Stimulated activated CD4-positive, alpha-beta T cell treated with anti-CD3 and anti-CD28 coated beads, Interleukin-15, amount 100 ng/mL, for 24 hours (primary cell): ENCODE data around the gene PLA2G4A.

ENCODE experiments used
- DNase-seq: peaks from one replicate; pipeline ENCODE4 v3.0.0-alpha.2; 2020

Gene PLA2G4A

DNA sequence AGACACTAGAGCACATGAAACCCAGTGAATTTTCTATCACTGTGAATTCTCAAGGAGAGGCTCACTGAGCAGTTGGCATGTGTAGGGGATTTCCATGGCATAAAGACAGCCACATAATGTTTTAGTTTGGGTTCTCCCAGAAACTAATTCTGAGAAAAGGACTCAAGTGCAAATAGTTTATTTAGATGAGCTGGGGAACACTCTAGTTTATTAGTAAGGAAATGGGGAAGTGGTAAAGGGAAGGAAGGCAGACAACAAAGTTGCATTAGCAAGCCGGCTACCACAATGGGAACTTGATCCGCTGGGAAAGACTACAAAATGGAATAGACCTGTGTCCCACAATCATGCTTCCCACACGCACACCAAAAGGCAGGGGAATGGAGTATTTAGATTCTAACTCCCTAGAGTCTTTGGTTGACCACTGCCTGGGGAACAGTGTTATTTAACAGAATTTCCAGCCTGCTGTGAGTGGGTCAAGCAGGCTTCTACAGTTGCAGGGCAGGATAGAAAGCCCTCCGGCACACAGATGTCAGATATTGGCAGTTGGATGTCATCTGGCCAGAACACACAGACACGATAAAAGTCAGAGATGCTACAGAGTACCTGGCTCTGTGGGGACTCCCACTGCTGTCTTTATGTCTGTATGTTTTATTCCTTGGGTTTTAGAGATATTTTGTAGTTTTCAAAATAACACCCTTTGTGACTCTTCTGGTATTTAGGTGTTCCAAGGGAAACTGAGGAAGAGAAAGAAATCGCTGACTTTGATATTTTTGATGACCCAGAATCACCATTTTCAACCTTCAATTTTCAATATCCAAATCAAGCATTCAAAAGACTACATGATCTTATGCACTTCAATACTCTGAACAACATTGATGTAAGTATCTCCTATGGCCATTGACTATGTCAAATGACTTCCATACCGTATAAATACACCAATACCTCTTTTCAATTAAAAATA is 150.1 kb downstream of the PLA2G4A start:
- no peak for DNase-seq

DNA sequence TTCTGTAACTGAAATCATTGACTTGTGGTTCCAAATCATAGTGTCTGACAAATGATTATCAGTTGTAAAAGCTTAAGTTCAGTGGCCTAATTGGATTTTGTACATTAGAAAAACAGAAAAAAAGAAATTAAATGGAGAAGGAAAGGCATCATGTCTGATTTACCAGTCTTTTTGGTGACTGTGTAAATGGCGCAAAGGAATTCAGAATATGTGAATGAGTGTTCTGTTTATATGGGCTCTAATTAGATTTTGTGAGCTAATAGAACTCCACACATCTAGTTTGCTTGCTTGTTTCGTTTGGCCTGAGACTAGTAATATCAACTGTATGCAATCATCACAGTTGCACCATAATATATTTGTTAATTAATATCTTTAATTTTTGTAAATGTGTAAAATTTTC is 151.7 kb downstream of the PLA2G4A start:
- no peak for DNase-seq

GRCh38 chr1:186982116-186982515 is 153.4 kb downstream of the PLA2G4A start:
- DNase-seq = no peak

- no peak for DNase-seq
These were observed 154.6 kb downstream of the PLA2G4A start for GRCh38 chr1:186983327-186983726.

DNA sequence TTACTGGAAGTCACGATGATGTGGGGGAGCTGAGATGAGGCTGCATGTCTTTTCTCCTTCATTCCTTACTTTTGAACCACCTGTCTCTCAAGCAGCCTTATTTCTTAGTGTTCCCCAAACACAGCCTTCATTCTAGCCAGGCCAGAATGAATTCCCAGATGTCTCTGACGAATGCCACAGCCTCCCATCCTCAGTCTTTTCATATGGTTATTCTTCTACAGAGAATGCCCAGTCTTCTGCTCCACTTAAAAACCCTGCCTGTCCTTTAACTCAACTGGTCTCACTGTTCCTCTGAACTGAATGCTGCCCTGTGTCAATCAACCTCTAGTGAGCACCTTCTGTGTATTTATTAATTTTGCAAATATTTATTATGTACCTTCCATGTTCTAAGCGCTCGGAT is 156.2 kb downstream of the PLA2G4A start:
- DNase-seq = no peak

DNA sequence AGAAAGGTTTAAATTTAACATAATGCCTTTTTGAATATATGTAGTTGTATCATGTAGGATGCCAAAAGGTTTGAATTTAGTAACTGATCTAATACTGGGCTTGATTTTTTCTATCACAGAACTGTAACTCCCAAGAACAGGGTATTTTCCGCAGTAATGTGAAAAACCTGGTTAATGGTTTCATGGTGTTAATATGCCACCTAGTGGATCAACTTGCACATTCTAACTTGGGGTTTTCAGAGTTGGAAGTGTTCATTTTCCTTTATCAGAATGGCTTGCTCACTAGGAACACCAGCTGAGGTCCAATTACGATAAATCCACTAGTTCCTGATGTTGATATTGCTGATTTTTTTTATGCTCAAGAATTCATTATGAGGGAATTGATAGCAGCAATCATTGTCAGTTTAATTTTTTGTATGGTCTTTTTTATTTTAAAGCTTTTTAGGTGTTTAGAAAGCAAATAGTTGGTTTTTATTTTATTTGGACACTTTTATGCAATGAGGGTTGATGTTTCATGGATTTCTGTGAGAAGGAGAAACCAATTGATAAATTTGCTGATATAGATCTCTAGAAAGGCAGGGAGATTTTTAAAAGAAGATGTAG is 157.2 kb downstream of the PLA2G4A start:
- no peak for DNase-seq

DNA sequence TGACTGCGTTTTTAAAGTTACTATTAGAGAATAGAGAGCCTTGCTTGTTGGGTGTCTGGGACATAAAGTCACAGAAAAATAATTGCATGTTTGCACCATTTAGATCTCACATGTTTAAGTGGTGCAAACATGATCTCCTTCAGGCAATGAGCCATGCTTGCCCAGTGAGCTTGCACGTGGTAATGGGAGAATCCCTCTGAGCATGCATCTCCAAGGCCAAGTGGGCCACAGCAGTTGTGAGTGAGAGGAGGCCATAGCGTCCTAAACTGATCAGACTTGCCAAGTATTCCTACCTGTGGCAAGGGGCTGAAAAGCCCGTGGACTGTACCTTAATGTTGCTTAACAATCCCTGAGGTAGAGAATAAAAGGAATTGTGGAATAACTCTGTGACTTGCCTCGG is 158.3 kb downstream of the PLA2G4A start:
- no peak for DNase-seq

DNA sequence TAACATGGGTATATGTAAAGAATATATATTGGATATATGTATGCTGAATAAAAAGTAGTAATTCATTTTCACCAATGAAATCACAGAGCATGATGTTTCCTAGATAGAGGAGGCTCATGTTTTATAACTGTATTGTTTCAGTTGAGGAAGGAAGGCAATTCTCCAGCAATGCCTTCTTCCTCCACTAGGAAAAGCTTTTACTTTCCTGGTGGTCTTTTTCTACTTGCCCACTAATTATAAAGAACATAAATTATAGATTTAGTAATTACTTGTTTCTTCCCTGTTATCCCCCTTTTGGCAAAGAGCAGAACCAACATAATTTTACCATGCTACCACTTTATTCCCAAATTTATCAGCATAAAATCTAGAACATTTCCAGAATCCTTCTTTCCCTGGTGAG is 159.0 kb downstream of the PLA2G4A start:
- DNase-seq = no peak

- DNase-seq = no peak
These were observed 165.2 kb downstream of the PLA2G4A start for GRCh38 chr1:186993996-186994395.

DNA sequence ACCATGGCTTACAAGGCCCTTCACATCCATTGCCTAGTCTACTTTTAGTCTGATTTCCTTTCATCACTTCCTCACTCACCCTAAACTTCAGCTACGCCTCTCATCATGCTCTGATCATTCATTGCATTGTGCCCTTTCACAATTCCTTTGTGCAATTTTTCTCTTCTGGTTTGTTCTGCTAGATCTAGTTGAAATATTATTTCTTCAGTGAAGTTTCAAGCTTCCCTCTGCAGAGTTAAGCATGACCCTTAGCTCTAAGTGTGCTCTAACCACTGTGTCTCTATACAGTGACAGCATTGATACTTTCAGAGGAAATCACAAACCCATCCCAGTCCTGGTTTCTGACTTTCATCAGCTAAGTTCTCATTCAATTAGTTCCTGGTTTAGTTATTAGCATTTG is 166.1 kb downstream of the PLA2G4A start:
- DNase-seq = no peak

DNA sequence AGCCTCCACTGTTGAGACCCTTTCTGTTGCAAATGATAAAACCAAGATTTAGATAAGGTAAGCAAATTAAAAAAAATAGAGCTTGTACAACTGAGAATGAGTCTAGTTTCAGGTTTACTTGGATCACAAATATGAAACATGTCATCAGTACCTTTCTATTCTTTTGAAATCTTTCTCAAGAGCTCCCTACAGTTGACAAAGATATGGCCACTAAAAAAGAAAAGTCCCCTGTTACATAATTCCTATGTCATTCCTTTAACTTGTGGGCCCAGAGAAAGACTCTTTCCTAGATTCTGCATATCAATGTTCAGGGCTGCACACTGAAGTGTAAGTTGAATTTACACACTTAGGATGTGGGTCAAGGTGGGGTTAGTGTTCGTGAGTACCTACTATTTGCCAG is 168.1 kb downstream of the PLA2G4A start:
- no peak for DNase-seq

GRCh38 chr1:186997877-186998276 is 169.1 kb downstream of the PLA2G4A start:
- DNase-seq = no peak

DNA sequence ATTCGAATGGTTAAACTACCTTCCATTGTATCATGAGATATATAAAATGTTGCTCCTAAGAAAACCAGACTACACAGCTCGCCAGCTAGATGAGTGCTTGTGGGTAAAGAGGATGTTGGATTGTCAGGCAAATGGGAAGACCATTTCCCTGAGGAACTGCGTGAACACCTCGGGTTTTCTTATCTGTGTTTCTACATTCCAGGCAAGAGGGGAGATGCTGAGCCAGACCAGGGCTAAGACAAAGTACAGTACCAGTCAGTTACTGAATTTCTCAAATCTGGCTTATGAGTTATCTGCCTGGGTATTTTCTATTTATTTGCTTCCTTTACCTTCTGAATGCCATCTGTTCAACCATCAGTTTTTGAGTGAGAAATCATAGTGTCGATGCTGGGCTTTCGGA is 170.8 kb downstream of the PLA2G4A start:
- no peak for DNase-seq

DNA sequence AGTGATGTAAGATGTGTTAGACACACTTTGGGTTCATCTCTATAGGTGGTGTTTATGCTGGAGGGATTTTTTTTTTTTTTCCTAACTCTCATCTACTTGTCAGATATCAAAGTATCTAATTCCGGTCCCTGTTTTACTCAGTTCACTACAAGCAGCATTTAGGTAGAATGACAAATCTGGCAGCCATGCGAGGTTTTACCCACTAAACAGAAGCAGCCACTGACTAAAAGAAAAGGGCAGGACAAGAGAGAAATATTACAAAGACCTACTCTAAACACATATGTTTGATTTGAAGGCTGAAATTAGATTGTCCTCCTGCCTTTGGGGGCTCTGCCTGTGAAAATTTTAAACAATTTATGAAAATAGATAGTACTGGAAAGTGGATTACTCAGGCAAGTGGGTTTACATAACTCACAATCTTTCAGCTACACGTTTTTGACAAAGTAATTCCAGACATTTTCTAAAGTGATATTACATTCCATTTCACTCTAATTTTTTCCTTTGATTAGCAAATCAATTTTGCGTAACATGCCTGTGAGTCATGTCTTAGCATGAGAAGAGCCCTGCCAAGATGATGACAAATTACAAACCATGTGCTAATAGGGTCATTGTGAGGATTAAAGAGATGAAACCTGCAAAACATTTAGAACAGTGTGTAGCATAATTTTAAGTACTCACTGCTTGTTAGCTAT is 172.6 kb downstream of the PLA2G4A start:
- DNase-seq = no peak

GRCh38 chr1:187003353-187003752 is 174.6 kb downstream of the PLA2G4A start:
- DNase-seq = no peak

GRCh38 chr1:187006896-187007295 is 178.1 kb downstream of the PLA2G4A start:
- no peak for DNase-seq

DNA sequence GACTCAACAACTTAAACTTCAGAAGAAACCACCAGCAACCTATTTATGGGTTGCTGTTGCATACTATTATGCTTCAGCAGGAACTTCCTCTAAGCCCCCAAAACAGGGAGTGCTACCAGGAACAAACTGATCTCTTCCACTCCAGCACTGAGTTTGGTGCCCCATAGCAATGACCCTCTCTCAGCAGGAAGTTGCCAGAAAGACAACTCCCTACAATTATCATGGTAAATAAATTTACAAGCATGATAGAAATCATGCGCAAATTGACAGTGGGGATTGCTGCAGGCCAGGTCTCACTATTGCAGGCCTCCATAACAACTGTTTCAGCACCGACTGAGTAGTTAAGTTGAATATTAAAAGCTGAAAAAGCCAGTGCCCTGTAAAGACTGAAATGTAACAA is 180.6 kb downstream of the PLA2G4A start:
- no peak for DNase-seq

- DNase-seq = no peak
These were observed 182.0 kb downstream of the PLA2G4A start for GRCh38 chr1:187010571-187011309.

- DNase-seq = no peak
These were observed 184.9 kb downstream of the PLA2G4A start for GRCh38 chr1:187013582-187014200.

DNA sequence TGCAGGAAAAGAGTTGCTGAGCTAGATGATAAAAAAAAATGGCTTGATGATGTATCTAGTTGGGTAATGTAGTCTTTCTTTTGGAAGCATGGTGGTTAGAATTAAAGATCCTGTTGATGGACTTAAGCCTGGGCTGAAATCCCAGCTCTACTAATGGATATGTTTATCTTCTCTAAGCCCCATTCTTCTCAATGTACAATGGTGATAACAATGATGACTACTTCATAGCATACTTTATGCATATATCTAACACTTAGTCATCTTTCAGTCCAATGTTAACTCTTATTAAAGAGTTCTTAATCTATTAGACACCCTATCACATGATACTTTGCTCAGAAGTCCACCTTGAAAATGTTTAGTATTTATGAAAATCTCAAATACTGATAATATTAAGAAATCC is 189.5 kb downstream of the PLA2G4A start:
- no peak for DNase-seq

- DNase-seq = no peak
These were observed 198.5 kb downstream of the PLA2G4A start for GRCh38 chr1:187027253-187027652.

GRCh38 chr1:187032316-187032981 is 203.7 kb downstream of the PLA2G4A start:
- no peak for DNase-seq
